C4-2B (cell line): ENCODE data around the gene RBM47.

ENCODE experiments used
- CTCF ChIP-seq: fragments of 450-650 bp; conservative IDR thresholded peaks from 2 replicates; pipeline ENCODE4 v1.5.1; 2017; ENCODE audit warnings: mild to moderate bottlenecking
- ZFX ChIP-seq: fragments of 450-650 bp; IDR thresholded peaks from 2 replicates; pipeline ENCODE4 v1.6.1; 2017

- TF ChIP-seq ZFX, result no peak
- TF ChIP-seq CTCF, result no peak
These were observed 227.1 kb downstream of the RBM47 start for GRCh38 chr4:40402556-40402955.
